Upper lobe of left lung (tissue), 4 donors: ENCODE measurements around the gene PRDM2.

Experiments
- EP300 ChIP-seq, 4 donors: sonication (generic); formaldehyde crosslinking; IDR thresholded peaks; one replicate each; pipeline ENCODE4 v1.5.1; 2017; ENCODE audit warnings: antibody characterized with exemption in 4 of 4, control low read depth in 2 of 4
- TF ChIP-seq, protein P1 (sequence below), 6 experiments: fragments of 450-650 bp in 4 of 6; fragments of 200-600 bp in 2 of 6; sonication (generic) in 2 of 6; IDR thresholded peaks; one replicate each; pipeline ENCODE4 v1.5.1; 2016 to 2019; ENCODE audit warnings: antibody characterized with exemption in 6 of 6

DNA sequence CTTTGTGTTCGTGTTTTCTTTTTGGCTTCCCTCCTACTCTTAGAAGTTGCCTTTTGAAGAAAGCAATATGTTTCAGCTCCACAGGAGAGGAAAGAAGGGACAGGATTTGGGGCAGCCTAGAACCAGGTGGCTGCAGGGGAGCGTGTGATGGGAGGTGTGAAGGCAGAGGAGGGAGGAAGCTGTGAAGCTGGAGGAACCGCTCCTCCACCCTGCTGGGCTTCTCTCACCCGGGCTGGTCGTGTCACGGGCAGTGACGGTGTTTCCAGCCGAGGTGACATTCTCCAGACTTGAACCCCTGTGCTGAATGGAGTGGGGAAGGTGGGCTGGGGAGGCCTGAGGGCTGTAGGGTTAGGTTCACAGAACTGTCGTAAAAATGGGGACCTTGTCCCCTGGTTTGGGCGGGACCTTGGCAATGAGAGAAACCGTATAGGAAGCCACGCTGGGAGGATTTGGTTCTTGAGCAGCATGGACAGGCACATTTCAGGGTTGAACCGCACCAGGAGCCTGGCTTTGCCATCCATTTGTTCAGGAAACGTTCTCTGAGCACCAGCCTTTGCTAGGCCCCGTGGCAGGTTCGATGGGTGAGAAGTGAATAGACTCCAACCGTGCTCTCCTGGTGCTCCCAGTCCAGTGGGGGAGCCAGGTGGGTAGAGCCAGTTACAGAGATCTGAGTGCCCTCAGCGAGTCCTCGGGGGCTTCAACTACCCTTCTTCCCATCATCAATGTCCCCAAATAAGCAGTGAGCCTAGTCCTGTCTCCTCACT, 103.0 kb downstream of the PRDM2 start:
- TF ChIP-seq, protein P1, sequence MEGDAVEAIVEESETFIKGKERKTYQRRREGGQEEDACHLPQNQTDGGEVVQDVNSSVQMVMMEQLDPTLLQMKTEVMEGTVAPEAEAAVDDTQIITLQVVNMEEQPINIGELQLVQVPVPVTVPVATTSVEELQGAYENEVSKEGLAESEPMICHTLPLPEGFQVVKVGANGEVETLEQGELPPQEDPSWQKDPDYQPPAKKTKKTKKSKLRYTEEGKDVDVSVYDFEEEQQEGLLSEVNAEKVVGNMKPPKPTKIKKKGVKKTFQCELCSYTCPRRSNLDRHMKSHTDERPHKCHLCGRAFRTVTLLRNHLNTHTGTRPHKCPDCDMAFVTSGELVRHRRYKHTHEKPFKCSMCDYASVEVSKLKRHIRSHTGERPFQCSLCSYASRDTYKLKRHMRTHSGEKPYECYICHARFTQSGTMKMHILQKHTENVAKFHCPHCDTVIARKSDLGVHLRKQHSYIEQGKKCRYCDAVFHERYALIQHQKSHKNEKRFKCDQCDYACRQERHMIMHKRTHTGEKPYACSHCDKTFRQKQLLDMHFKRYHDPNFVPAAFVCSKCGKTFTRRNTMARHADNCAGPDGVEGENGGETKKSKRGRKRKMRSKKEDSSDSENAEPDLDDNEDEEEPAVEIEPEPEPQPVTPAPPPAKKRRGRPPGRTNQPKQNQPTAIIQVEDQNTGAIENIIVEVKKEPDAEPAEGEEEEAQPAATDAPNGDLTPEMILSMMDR (IDR thresholded peaks at IDR 0.05): no peak
- no peak for TF ChIP-seq EP300 (IDR thresholded peaks at IDR 0.05)
